ENCODE data around the gene BABAM2. TPM values are rescaled to one million over a fixed set of nuclear protein-coding genes. Genes with fewer than 3 reads are reported as not detected.

The BABAM2 gene
- total and polyA plus RNA-seq, 4 donors = 17.2 to 53.8 (median 36.5) TPM

GRCh38 chr2:28291811-28292440, 401.4 kb downstream of the BABAM2 start:
- intact Hi-C loops (cut with DNase I) = no loop called here
- Histone ChIP-seq H3K27ac (ENCODE audit: low read depth in 1 of 2, low read length in 2 of 2) (no peak overlapping the region), H3K9me3 (ENCODE audit: control insufficient read depth, low read length) (no peaks in the 10 kb centered on the region), H3K27me3 (ENCODE audit: control insufficient read depth in 1 of 2, insufficient read depth in 2 of 2, low read length in 1 of 2) (no peaks in the 10 kb centered on the region), H3K36me3 (ENCODE audit: control insufficient read depth in 1 of 2, insufficient read depth in 2 of 2, low read length in 1 of 2) (no peaks in the 10 kb centered on the region), H3K4me1 (ENCODE audit: control insufficient read depth in 1 of 2, insufficient read depth in 2 of 2, low read length in 2 of 2) (peaks cover 0 to 3% of the 10 kb centered on the region in 2 donors), H3K4me3 (ENCODE audit: low read length in 2 of 2) (no peak overlapping the region)
- ATAC-seq (ENCODE audit: low FRiP score) (no peak), DNase-seq (no peak)
- 87 to 89% methylated on average over 9 of the region's 9 CpGs for WGBS, 2 donors

- no peak overlapping the region for H3K27ac ChIP-seq (ENCODE audit: low read depth in 1 of 2, low read length in 2 of 2)
- DNase-seq (no peak), ATAC-seq (ENCODE audit: low FRiP score) (no peak)
- intact Hi-C loops (cut with DNase I) = no loop called here
- no peaks in the 10 kb centered on the region for H3K36me3 ChIP-seq (ENCODE audit: control insufficient read depth in 1 of 2, insufficient read depth in 2 of 2, low read length in 1 of 2)
- 85 to 86% methylated on average over 2 of the region's 2 CpGs for WGBS, 2 donors
- no peaks in the 10 kb centered on the region for H3K9me3 ChIP-seq (ENCODE audit: control insufficient read depth, low read length)
- H3K27me3 ChIP-seq (ENCODE audit: control insufficient read depth in 1 of 2, insufficient read depth in 2 of 2, low read length in 1 of 2) = no peaks in the 10 kb centered on the region
- H3K4me1 ChIP-seq (ENCODE audit: control insufficient read depth in 1 of 2, insufficient read depth in 2 of 2, low read length in 2 of 2) = peaks cover 0 to 2% of the 10 kb centered on the region in 2 donors
- H3K4me3 ChIP-seq (ENCODE audit: low read length in 2 of 2) = no peak overlapping the region
These were observed 402.0 kb downstream of the BABAM2 start for GRCh38 chr2:28292491-28292890.

DNA sequence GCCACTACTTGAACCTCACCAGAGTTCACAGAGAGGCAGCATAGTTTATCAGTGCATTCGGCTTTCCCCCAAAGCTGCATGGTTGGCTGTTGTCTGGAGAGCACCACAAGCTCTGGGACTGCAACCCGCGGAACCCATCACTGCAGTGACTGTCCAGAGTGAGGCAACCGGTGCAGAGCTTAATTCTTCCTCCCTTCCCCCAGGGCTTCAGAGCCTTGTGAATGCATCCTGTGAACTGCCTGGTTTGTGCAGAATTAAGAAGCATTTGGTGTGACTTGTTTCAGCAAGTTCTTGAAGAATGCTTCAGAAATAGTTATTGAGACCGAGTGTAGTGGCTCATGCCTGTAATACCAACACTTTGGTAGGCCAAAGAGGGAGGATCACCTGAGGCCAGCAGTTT, 402.9 kb downstream of the BABAM2 start:
- no peak for DNase-seq
- Histone ChIP-seq H3K36me3 (ENCODE audit: control insufficient read depth in 1 of 2, insufficient read depth in 2 of 2, low read length in 1 of 2) (no peaks in the 10 kb centered on the region), H3K27me3 (ENCODE audit: control insufficient read depth in 1 of 2, insufficient read depth in 2 of 2, low read length in 1 of 2) (no peaks in the 10 kb centered on the region), H3K27ac (ENCODE audit: low read depth in 1 of 2, low read length in 2 of 2) (no peak overlapping the region), H3K9me3 (ENCODE audit: control insufficient read depth, low read length) (no peaks in the 10 kb centered on the region), H3K4me3 (ENCODE audit: low read length in 2 of 2) (no peak overlapping the region), H3K4me1 (ENCODE audit: control insufficient read depth in 1 of 2, insufficient read depth in 2 of 2, low read length in 2 of 2) (no peaks in the 10 kb centered on the region)
- ATAC-seq (ENCODE audit: low FRiP score) = no peak
- intact Hi-C loops (cut with DNase I) = no loop called here
- 71 to 72% methylated on average over 5 of the region's 5 CpGs for WGBS, 2 donors

DNA sequence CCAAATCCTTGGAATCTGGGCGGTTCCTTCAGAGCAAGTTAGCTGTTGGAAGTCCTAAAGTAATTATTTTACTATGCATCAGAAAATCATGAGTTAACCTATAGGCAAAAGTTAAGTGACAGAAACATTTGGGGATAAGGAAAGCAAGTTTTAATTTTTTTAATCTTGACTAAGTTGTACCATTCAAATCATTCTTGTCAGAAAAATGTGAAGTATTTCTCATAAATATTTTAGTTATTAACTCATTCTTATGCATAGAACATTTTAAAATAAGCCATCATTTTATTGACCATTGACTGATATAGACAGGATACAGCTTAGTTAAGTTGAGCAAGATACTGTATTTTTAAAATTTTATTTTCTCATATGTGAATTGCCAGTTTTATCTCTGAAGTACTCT, 403.9 kb downstream of the BABAM2 start:
- DNase-seq (no peak), ATAC-seq (ENCODE audit: low FRiP score) (no peak)
- Histone ChIP-seq H3K4me3 (ENCODE audit: low read length in 2 of 2) (no peak overlapping the region), H3K27me3 (ENCODE audit: control insufficient read depth in 1 of 2, insufficient read depth in 2 of 2, low read length in 1 of 2) (no peaks in the 10 kb centered on the region), H3K4me1 (ENCODE audit: control insufficient read depth in 1 of 2, insufficient read depth in 2 of 2, low read length in 2 of 2) (no peaks in the 10 kb centered on the region), H3K27ac (ENCODE audit: low read depth in 1 of 2, low read length in 2 of 2) (no peak overlapping the region), H3K9me3 (ENCODE audit: control insufficient read depth, low read length) (no peaks in the 10 kb centered on the region), H3K36me3 (ENCODE audit: control insufficient read depth in 1 of 2, insufficient read depth in 2 of 2, low read length in 1 of 2) (no peaks in the 10 kb centered on the region)
- intact Hi-C loops (cut with DNase I) = no loop called here
- WGBS, 2 donors = 80 to 90% methylated on average over 1 of the region's 1 CpG

GRCh38 chr2:28296243-28296642, 405.7 kb downstream of the BABAM2 start:
- no peak for DNase-seq
- H3K4me1 ChIP-seq (ENCODE audit: control insufficient read depth in 1 of 2, insufficient read depth in 2 of 2, low read length in 2 of 2) = peaks cover 0 to 1% of the 10 kb centered on the region in 2 donors
- H3K36me3 ChIP-seq (ENCODE audit: control insufficient read depth in 1 of 2, insufficient read depth in 2 of 2, low read length in 1 of 2) = no peaks in the 10 kb centered on the region
- H3K4me3 ChIP-seq (ENCODE audit: low read length in 2 of 2) = no peak overlapping the region
- intact Hi-C loops (cut with DNase I) = no loop called here
- no peak overlapping the region for H3K27ac ChIP-seq (ENCODE audit: low read depth in 1 of 2, low read length in 2 of 2)
- no peak for ATAC-seq (ENCODE audit: low FRiP score)
- H3K9me3 ChIP-seq (ENCODE audit: control insufficient read depth, low read length) = no peaks in the 10 kb centered on the region
- H3K27me3 ChIP-seq (ENCODE audit: control insufficient read depth in 1 of 2, insufficient read depth in 2 of 2, low read length in 1 of 2) = no peaks in the 10 kb centered on the region
- 88% methylated on average over 7 of the region's 7 CpGs for WGBS, 2 donors

GRCh38 chr2:28296904-28297303, 406.4 kb downstream of the BABAM2 start:
- H3K27ac ChIP-seq (ENCODE audit: low read depth in 1 of 2, low read length in 2 of 2) = no peak overlapping the region
- 91 to 92% methylated on average over 4 of the region's 4 CpGs for WGBS, 2 donors
- no peak for DNase-seq
- ATAC-seq (ENCODE audit: low FRiP score) = no peak
- no peaks in the 10 kb centered on the region for H3K27me3 ChIP-seq (ENCODE audit: control insufficient read depth in 1 of 2, insufficient read depth in 2 of 2, low read length in 1 of 2)
- H3K36me3 ChIP-seq (ENCODE audit: control insufficient read depth in 1 of 2, insufficient read depth in 2 of 2, low read length in 1 of 2) = no peaks in the 10 kb centered on the region
- peaks cover 0 to 3% of the 10 kb centered on the region in 2 donors for H3K4me1 ChIP-seq (ENCODE audit: control insufficient read depth in 1 of 2, insufficient read depth in 2 of 2, low read length in 2 of 2)
- intact Hi-C loops (cut with DNase I) = no loop called here
- no peak overlapping the region for H3K4me3 ChIP-seq (ENCODE audit: low read length in 2 of 2)
- H3K9me3 ChIP-seq (ENCODE audit: control insufficient read depth, low read length) = no peaks in the 10 kb centered on the region

DNA sequence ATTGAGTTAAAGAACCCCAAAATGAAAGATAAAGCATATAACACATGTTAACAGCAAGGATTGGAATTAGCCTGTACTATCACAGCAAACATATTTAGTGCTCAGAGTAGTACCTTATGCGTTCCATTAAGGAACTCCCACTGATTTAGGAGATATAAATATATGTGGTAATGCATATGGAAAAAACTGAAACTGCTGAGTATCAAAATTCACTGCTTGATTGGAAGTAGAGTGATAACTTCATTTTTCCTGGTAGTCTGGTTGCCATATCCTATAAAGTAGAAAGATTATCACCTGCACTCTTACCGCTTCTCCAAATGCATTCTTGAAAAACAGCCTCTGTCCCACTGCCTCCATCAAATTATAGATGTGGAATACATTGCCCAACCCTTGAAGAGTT, 407.0 kb downstream of the BABAM2 start:
- 96 to 97% methylated on average over 2 of the region's 2 CpGs for WGBS, 2 donors

DNA sequence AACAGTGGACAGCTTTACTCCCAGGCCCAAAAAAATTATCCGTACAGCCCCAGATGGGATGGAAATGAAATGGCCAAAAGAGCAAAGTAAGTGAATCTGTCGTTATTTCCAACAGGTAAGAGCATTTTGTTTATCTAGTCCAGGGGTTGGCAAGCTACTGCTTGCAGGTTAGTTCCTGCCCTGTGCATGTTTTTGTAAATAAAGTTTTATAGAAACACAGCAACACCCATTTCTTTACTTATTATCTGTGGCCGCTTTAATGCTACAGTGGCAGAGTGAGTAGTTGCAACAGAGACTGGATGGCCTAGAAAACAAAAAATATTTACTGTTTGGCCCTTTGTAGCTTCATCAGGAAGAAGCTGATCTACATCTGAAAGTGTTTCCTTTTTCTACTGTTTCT, 407.9 kb downstream of the BABAM2 start:
- intact Hi-C loops (cut with DNase I) = no loop called here
- H3K9me3 ChIP-seq (ENCODE audit: control insufficient read depth, low read length) = no peaks in the 10 kb centered on the region
- WGBS, 2 donors = 85 to 90% methylated on average over 3 of the region's 3 CpGs
- peaks cover 0 to 3% of the 10 kb centered on the region in 2 donors for H3K4me1 ChIP-seq (ENCODE audit: control insufficient read depth in 1 of 2, insufficient read depth in 2 of 2, low read length in 2 of 2)
- no peaks in the 10 kb centered on the region for H3K27me3 ChIP-seq (ENCODE audit: control insufficient read depth in 1 of 2, insufficient read depth in 2 of 2, low read length in 1 of 2)
- no peak overlapping the region for H3K4me3 ChIP-seq (ENCODE audit: low read length in 2 of 2)
- H3K27ac ChIP-seq (ENCODE audit: low read depth in 1 of 2, low read length in 2 of 2) = no peak overlapping the region
- ATAC-seq (ENCODE audit: low FRiP score) = no peak
- no peaks in the 10 kb centered on the region for H3K36me3 ChIP-seq (ENCODE audit: control insufficient read depth in 1 of 2, insufficient read depth in 2 of 2, low read length in 1 of 2)
- no peak for DNase-seq

More for the DNA sequence above, 407.0 kb downstream of the BABAM2 start:
- ATAC-seq (ENCODE audit: low FRiP score) (no peak), DNase-seq (no peak)
- intact Hi-C loops (cut with DNase I) = no loop called here
- H3K4me3 ChIP-seq (ENCODE audit: low read length in 2 of 2) = no peak overlapping the region
- no peaks in the 10 kb centered on the region for H3K27me3 ChIP-seq (ENCODE audit: control insufficient read depth in 1 of 2, insufficient read depth in 2 of 2, low read length in 1 of 2)
- peaks cover 0 to 3% of the 10 kb centered on the region in 2 donors for H3K4me1 ChIP-seq (ENCODE audit: control insufficient read depth in 1 of 2, insufficient read depth in 2 of 2, low read length in 2 of 2)
- no peaks in the 10 kb centered on the region for H3K9me3 ChIP-seq (ENCODE audit: control insufficient read depth, low read length)
- no peaks in the 10 kb centered on the region for H3K36me3 ChIP-seq (ENCODE audit: control insufficient read depth in 1 of 2, insufficient read depth in 2 of 2, low read length in 1 of 2)
- H3K27ac ChIP-seq (ENCODE audit: low read depth in 1 of 2, low read length in 2 of 2) = no peak overlapping the region

DNA sequence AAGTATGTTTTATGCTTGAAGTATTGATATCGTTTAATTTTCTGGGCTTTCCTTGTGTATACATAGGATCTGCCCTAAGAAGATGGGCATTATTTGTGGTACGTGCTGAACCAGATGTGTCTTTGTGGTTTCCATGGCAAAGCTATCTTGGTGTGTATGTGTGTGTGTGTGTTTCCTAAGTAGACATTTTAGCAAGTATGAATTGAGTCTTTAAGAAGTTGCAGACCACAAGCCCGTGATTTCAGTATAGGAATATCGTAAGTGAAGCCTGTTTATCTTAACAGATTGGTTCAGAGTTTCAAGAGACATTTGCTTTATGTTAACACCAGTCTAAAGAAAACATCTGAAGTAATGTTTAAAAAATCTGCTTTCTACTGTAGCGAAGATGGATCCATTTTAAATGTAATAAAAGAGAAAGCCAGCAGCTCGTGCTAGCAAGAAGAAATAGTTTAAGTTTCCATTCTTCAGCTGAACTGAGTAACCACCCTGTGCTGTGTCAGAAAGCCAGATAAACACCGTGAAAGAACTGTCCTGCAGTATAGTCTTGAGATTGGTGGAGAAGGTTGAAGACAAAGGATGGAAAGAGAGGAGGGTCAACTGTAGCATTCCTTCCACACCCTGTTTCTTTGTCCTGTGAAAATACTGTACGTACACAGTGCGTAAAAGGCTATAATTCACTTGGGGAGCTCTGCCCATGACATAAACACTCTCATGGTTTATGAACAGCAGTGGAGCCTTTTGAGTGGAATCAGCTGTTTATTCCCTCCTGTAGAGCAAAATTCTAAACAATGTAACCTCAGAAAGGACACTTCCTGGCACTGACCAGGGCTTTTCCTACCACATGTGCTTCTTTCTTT, 410.2 kb downstream of the BABAM2 start:
- intact Hi-C loops (cut with DNase I) = no loop called here
- WGBS, 2 donors = 25 to 26% methylated on average over 9 of the region's 9 CpGs
- H3K4me3 ChIP-seq (ENCODE audit: low read length in 2 of 2) = peak overlapping the region in 1 of 2 donors; percentile 48

More for the DNA sequence above, 410.2 kb downstream of the BABAM2 start:
- H3K4me1 ChIP-seq (ENCODE audit: control insufficient read depth in 1 of 2, insufficient read depth in 2 of 2, low read length in 2 of 2) = peaks cover 0 to 3% of the 10 kb centered on the region in 2 donors
- DNase-seq (no peak), ATAC-seq (ENCODE audit: low FRiP score) (no peak)
- no peaks in the 10 kb centered on the region for H3K27me3 ChIP-seq (ENCODE audit: control insufficient read depth in 1 of 2, insufficient read depth in 2 of 2, low read length in 1 of 2)
- H3K36me3 ChIP-seq (ENCODE audit: control insufficient read depth in 1 of 2, insufficient read depth in 2 of 2, low read length in 1 of 2) = no peaks in the 10 kb centered on the region
- H3K27ac ChIP-seq (ENCODE audit: low read depth in 1 of 2, low read length in 2 of 2) = peak overlapping the region in 1 of 2 donors; percentile 63
- no peaks in the 10 kb centered on the region for H3K9me3 ChIP-seq (ENCODE audit: control insufficient read depth, low read length)
